ENCODE data around the gene CSNK1G3. TPM values are rescaled to one million over a fixed set of nuclear protein-coding genes. Genes with fewer than 3 reads are reported as not detected.

The CSNK1G3 gene
- total RNA-seq, 1 experiment from 2014 or later, result 21.6 TPM

- intact Hi-C loops (cut with micrococcal nuclease), result no loop called here
- Histone ChIP-seq H2AFZ (ENCODE audit: low read length) (no peak overlapping the region), H3K9me2 (replicated peaks; ENCODE audit: low read length) (no peaks in the 10 kb centered on the region), H3K9me3 (ENCODE audit: low read length) (no peaks in the 10 kb centered on the region), H3K27ac (ENCODE audit: low read length) (no peak overlapping the region), H3K36me3 (ENCODE audit: low read depth, low read length) (no peaks in the 10 kb centered on the region), H3K4me3 (ENCODE audit: low read length) (no peak overlapping the region), H3K4me2 (ENCODE audit: low read length) (no peak overlapping the region), H3F3A (ENCODE audit: low read length, unreplicated experiment) (no peaks in the 10 kb centered on the region), H3K9ac (ENCODE audit: low read length) (no peak overlapping the region), H3K27me3 (ENCODE audit: low read length) (no peaks in the 10 kb centered on the region), H3K79me2 (ENCODE audit: low read length) (peaks cover 100% of the 10 kb centered on the region), H3K4me1 (ENCODE audit: insufficient read depth, low read length) (peaks cover 18% of the 10 kb centered on the region), H4K20me1 (ENCODE audit: low read length) (peaks cover 4% of the 10 kb centered on the region; the same call in 1 of the 2 replicates)
- ATAC-seq, result no peak
- TF ChIP-seq EZH2phosphoT487 (IDR thresholded peaks at IDR 0.05; ENCODE audit: borderline replicate concordance, low read length) (no peak), EZH2 (IDR thresholded peaks at IDR 0.05; ENCODE audit: low read length, unreplicated experiment) (no peak)
- TF ChIP-seq, protein P1, sequence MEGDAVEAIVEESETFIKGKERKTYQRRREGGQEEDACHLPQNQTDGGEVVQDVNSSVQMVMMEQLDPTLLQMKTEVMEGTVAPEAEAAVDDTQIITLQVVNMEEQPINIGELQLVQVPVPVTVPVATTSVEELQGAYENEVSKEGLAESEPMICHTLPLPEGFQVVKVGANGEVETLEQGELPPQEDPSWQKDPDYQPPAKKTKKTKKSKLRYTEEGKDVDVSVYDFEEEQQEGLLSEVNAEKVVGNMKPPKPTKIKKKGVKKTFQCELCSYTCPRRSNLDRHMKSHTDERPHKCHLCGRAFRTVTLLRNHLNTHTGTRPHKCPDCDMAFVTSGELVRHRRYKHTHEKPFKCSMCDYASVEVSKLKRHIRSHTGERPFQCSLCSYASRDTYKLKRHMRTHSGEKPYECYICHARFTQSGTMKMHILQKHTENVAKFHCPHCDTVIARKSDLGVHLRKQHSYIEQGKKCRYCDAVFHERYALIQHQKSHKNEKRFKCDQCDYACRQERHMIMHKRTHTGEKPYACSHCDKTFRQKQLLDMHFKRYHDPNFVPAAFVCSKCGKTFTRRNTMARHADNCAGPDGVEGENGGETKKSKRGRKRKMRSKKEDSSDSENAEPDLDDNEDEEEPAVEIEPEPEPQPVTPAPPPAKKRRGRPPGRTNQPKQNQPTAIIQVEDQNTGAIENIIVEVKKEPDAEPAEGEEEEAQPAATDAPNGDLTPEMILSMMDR (conservative IDR thresholded peaks at IDR 0.05; ENCODE audit: low read depth, low read length), result no peak
- no TSS peak for BruUV-seq (replicated peaks)
- ChIA-PET CTCF (no interaction called here), POLR2A (ENCODE audit: unreplicated experiment) (no interaction called here)
- no peak for DNase-seq
These were observed 6.1 kb downstream of the CSNK1G3 start for GRCh38 chr5:123518111-123518510.

DNA sequence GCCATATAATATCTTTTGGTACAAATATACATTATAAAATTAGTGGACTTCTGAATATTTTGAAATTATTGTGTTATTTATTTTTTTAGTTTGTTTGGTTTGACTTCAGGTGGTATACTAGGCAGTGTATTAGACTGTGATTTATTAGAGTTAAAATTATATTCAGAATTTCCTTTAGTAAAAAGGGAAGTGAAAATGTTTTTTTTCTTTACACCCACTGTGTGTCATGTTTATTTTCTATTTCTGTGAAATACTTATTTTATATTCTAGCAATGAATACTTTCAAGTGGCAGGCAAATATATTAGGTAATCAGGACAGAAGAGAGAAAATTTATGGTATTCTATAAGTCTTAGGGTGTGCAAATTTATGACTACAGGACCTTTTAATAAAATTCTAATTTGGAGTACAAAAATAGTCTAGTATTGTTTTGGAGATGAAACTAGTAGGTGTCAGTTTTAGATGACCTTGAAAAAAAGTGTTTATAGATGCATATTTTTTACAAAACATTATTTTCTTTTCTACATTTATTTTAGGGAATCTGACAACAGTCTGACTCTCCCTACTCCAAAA is 8.8 kb downstream of the CSNK1G3 start:
- Histone ChIP-seq H3K27ac (ENCODE audit: low read length) (no peak overlapping the region), H3K4me3 (ENCODE audit: low read length) (no peak overlapping the region), H2AFZ (ENCODE audit: low read length) (no peak overlapping the region), H3K4me1 (ENCODE audit: insufficient read depth, low read length) (no peaks in the 10 kb centered on the region), H3F3A (ENCODE audit: low read length, unreplicated experiment) (no peaks in the 10 kb centered on the region), H3K27me3 (ENCODE audit: low read length) (no peaks in the 10 kb centered on the region), H3K4me2 (ENCODE audit: low read length) (no peak overlapping the region), H3K9me3 (ENCODE audit: low read length) (no peaks in the 10 kb centered on the region), H3K9ac (ENCODE audit: low read length) (no peak overlapping the region), H3K36me3 (ENCODE audit: low read depth, low read length) (no peaks in the 10 kb centered on the region), H3K79me2 (ENCODE audit: low read length) (peaks cover 97% of the 10 kb centered on the region), H4K20me1 (ENCODE audit: low read length) (no peaks in the 10 kb centered on the region), H3K9me2 (replicated peaks; ENCODE audit: low read length) (no peaks in the 10 kb centered on the region)
- CTCF ChIA-PET, result interaction anchor here (0.8 kb wide), 1 partner anchor 97 kb away, joined by 3 read pairs; the partner anchor contains the start of gene CEP120
- ATAC-seq (no peak), DNase-seq (no peak)
- intact Hi-C loops (cut with micrococcal nuclease), result no loop called here
- BruUV-seq (replicated peaks), result no TSS peak
- POLR2A ChIA-PET (ENCODE audit: unreplicated experiment), result no interaction called here
- TF ChIP-seq EZH2 (IDR thresholded peaks at IDR 0.05; ENCODE audit: low read length, unreplicated experiment) (no peak), EZH2phosphoT487 (IDR thresholded peaks at IDR 0.05; ENCODE audit: borderline replicate concordance, low read length) (no peak)
- TF ChIP-seq, protein P1 (conservative IDR thresholded peaks at IDR 0.05; ENCODE audit: low read depth, low read length), result no peak

- CTCF ChIA-PET, result no interaction called here
- no peaks in the 10 kb centered on the region for H3K9me2 ChIP-seq (replicated peaks; ENCODE audit: low read length)
- H4K20me1 ChIP-seq (ENCODE audit: low read length), result no peaks in the 10 kb centered on the region
These were observed 12.2 kb downstream of the CSNK1G3 start for GRCh38 chr5:123524146-123524545.

More at GRCh38 chr5:123524146-123524545, 12.2 kb downstream of the CSNK1G3 start:
- Histone ChIP-seq H3K9me3 (ENCODE audit: low read length) (no peaks in the 10 kb centered on the region), H3K79me2 (ENCODE audit: low read length) (peaks cover 89% of the 10 kb centered on the region), H3K4me2 (ENCODE audit: low read length) (no peak overlapping the region), H3K27me3 (ENCODE audit: low read length) (no peaks in the 10 kb centered on the region), H3K27ac (ENCODE audit: low read length) (no peak overlapping the region), H3K4me1 (ENCODE audit: insufficient read depth, low read length) (no peaks in the 10 kb centered on the region), H3K36me3 (ENCODE audit: low read depth, low read length) (no peaks in the 10 kb centered on the region), H3K4me3 (ENCODE audit: low read length) (no peak overlapping the region), H2AFZ (ENCODE audit: low read length) (no peak overlapping the region), H3F3A (ENCODE audit: low read length, unreplicated experiment) (no peaks in the 10 kb centered on the region), H3K9ac (ENCODE audit: low read length) (no peak overlapping the region)
- no peak for ATAC-seq
- BruUV-seq (replicated peaks), result no TSS peak
- no peak for DNase-seq
- POLR2A ChIA-PET (ENCODE audit: unreplicated experiment), result no interaction called here
- TF ChIP-seq, protein P1 (conservative IDR thresholded peaks at IDR 0.05; ENCODE audit: low read depth, low read length), result no peak
- no peak for TF ChIP-seq EZH2phosphoT487 (IDR thresholded peaks at IDR 0.05; ENCODE audit: borderline replicate concordance, low read length)
- intact Hi-C loops (cut with micrococcal nuclease), result no loop called here
